Liver (tissue), 9 donors: ENCODE measurements around the gene TBCA. TPM values are rescaled to one million over a fixed set of nuclear protein-coding genes. Genes with fewer than 3 reads are reported as not detected.

Source experiments
- DNase-seq: peaks from one replicate; pipeline ENCODE4 v3.0.0-alpha.2; 2017; ENCODE audit warnings: low spot score
- H3K27ac ChIP-seq, 2 donors: one replicate each; pipeline ENCODE4 v1.7.0; 2013; ENCODE audit warnings: inconsistent platforms in 2 of 2, low read length in 2 of 2, control low read depth in 1 of 2, low read depth in 1 of 2, mild to moderate bottlenecking in 1 of 2
- H3K27me3 ChIP-seq, 4 donors: one replicate each; pipeline versions ENCODE4 v1.6.1 to v1.7.0; 2013; ENCODE audit warnings: low read length in 3 of 4, inconsistent platforms in 1 of 4, mild to moderate bottlenecking in 1 of 4, moderate library complexity in 1 of 4; ENCODE audit not compliant: control insufficient read depth in 4 of 4, insufficient read depth in 4 of 4
- H3K36me3 ChIP-seq, 4 donors: one replicate each; pipeline versions ENCODE4 v1.6.1 to v1.7.0; 2013; ENCODE audit warnings: low read length in 3 of 4, mild to moderate bottlenecking in 3 of 4, low read depth in 1 of 4, moderate library complexity in 1 of 4; ENCODE audit not compliant: control insufficient read depth in 4 of 4, insufficient read depth in 3 of 4
- H3K4me1 ChIP-seq, 4 donors: one replicate each; pipeline versions ENCODE4 v1.6.1 to v1.7.0; 2013; ENCODE audit warnings: low read length in 3 of 4, mild to moderate bottlenecking in 3 of 4, moderate library complexity in 1 of 4; ENCODE audit not compliant: control insufficient read depth in 4 of 4, insufficient read depth in 4 of 4
- H3K4me3 ChIP-seq, 3 donors: one replicate each; pipeline versions ENCODE4 v1.6.1 to v1.7.0; 2013; ENCODE audit warnings: low read length in 3 of 3, control low read depth in 1 of 3, low read depth in 1 of 3, mild to moderate bottlenecking in 1 of 3
- H3K9ac ChIP-seq, 2 donors: one replicate each; pipeline ENCODE4 v1.7.0; 2013; ENCODE audit warnings: low read length in 2 of 2, mild to moderate bottlenecking in 2 of 2, moderate library complexity in 2 of 2, control low read depth in 1 of 2, low read depth in 1 of 2
- H3K9me3 ChIP-seq, 4 donors: one replicate each; pipeline versions ENCODE4 v1.6.1 to v1.7.0; 2013; ENCODE audit warnings: low read length in 3 of 4; ENCODE audit not compliant: control insufficient read depth in 4 of 4
- EGR1 ChIP-seq, 2 donors: IDR thresholded peaks; 2 replicates each; pipeline ENCODE4 v1.6.1; 2016 to 2018; ENCODE audit warnings: antibody characterized with exemption in 2 of 2, low read depth in 2 of 2
- FOXA1 ChIP-seq: IDR thresholded peaks from 2 replicates; pipeline ENCODE4 v1.6.1; 2016; ENCODE audit warnings: antibody characterized with exemption
- FOXA2 ChIP-seq: IDR thresholded peaks from 2 replicates; pipeline ENCODE4 v1.6.1; 2016; ENCODE audit warnings: antibody characterized with exemption
- GABPA ChIP-seq, 2 donors: IDR thresholded peaks in 1 of 2; conservative IDR thresholded peaks in 1 of 2; 2 replicates each; pipeline ENCODE4 v1.6.1; 2016; ENCODE audit warnings: antibody characterized with exemption in 2 of 2, mild to moderate bottlenecking in 1 of 2, moderate library complexity in 1 of 2
- HNF4A ChIP-seq, 2 donors: conservative IDR thresholded peaks; 2 replicates each; pipeline ENCODE4 v1.6.1; 2016; ENCODE audit warnings: antibody characterized with exemption in 2 of 2, mild to moderate bottlenecking in 2 of 2
- HNF4G ChIP-seq: IDR thresholded peaks from 2 replicates; pipeline ENCODE4 v1.6.1; 2016; ENCODE audit warnings: antibody characterized with exemption
- JUND ChIP-seq, 2 donors: IDR thresholded peaks; 2 replicates each; pipeline ENCODE4 v1.6.1; 2016; ENCODE audit warnings: antibody characterized with exemption in 2 of 2
- RAD21 ChIP-seq, 2 donors: IDR thresholded peaks; 2 replicates each; pipeline ENCODE4 v1.6.1; 2016; ENCODE audit warnings: antibody characterized with exemption in 2 of 2, mild to moderate bottlenecking in 2 of 2
- SP1 ChIP-seq: IDR thresholded peaks from 2 replicates; pipeline ENCODE4 v1.6.1; 2018; ENCODE audit warnings: antibody characterized with exemption, mild to moderate bottlenecking
- TAF1 ChIP-seq: conservative IDR thresholded peaks from 2 replicates; pipeline ENCODE4 v1.6.1; 2016; ENCODE audit warnings: antibody characterized with exemption, mild to moderate bottlenecking
- YY1 ChIP-seq: IDR thresholded peaks from 2 replicates; pipeline ENCODE4 v1.6.1; 2016; ENCODE audit warnings: antibody characterized with exemption, mild to moderate bottlenecking
- WGBS: extraction: QIAGEN DNeasy Blood & Tissue Kit; methylation state at CpG from one replicate; pipeline ENCODE4 v1.1.7; 2013; 5-methylcytosine and 5-hydroxymethylcytosine counted together
- polyA plus RNA-seq, 2 donors: library from polyadenylated mRNA; stranded (reverse) in 1 of 2; unstranded in 1 of 2; fragments of 200-250 nt in 1 of 2; fragments of >200 nt in 1 of 2; fragmentation: Nextera tagmentation in 1 of 2; extraction: Ambion mirVana in 1 of 2; gene quantifications; one replicate each; pipeline versions ENCODE4 v1.2.1 to v1.2.3, GENCODE V29; 2013 to 2015
- total RNA-seq, 2 donors: library from RNA; depleted of rRNA; stranded (reverse); fragments of >200 nt; gene quantifications; one replicate each; pipeline ENCODE4 v1.2.3, GENCODE V29; 2014
- TF ChIP-seq, protein P1 (sequence below): IDR thresholded peaks from 2 replicates; pipeline ENCODE4 v1.6.1; 2016; ENCODE audit warnings: antibody characterized with exemption, mild to moderate bottlenecking
- TF ChIP-seq, protein P2 (sequence below): IDR thresholded peaks from 2 replicates; pipeline ENCODE4 v1.6.1; 2016; ENCODE audit warnings: antibody characterized with exemption
- TF ChIP-seq, protein P3 (sequence below): IDR thresholded peaks from 2 replicates; pipeline ENCODE4 v1.6.1; 2016; ENCODE audit warnings: antibody characterized with exemption
- TF ChIP-seq, protein P4 (sequence below): fragments of 150-350 bp; IDR thresholded peaks from 2 replicates; pipeline ENCODE4 v1.5.1; 2017; ENCODE audit warnings: improper control_type of control experiment, low read depth, low read length; ENCODE audit not compliant: missing input control
- TF ChIP-seq, protein P5 (sequence below): IDR thresholded peaks from 2 replicates; pipeline ENCODE4 v1.6.1; 2016; ENCODE audit warnings: antibody characterized with exemption
- donor health status: healthy.
- donor health status: healthy.
- donor health status: healthy.
- donor health status: healthy.
- donor health status: healthy.

The TBCA gene
- total and polyA plus RNA-seq, 4 donors: 62.5 to 338 (median 107) TPM

DNA sequence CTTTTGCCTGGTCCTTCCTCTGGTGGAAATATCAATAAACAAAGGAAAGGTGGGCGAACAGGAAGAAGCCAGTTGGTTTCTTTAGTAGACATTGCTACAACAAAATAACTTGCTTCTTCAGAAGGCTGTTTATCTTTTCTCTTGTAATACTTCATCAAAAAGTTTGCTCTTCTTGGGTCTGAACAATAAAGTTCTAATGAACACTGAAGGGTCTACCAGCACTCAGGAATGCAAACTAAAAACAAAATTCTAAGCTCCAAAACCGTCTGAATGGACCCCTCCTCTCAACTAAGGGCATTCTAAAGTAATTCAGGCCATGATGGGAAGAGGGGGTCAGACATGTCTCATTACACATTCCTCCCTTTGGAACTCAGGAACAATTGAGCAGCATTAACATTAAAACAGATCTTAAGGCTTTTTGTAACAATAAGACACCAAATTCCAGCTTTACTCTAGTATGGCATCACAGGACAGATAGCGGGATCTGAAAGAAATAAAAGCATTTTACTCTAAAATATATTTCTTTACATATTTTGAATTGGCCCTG lies 2.3 kb downstream of the TBCA start:
- Histone ChIP-seq H3K9me3 (no peaks in the 10 kb centered on the region), H3K27ac (no peak overlapping the region), H3K36me3 (peaks cover 0 to 8% (median 1%) of the 10 kb centered on the region in 4 donors), H3K4me3 (no peak overlapping the region), H3K9ac (peak overlapping the region in 1 of 2 donors; percentile 12), H3K4me1 (peaks cover 4 to 26% (median 9%) of the 10 kb centered on the region in 4 donors), H3K27me3 (no peaks in the 10 kb centered on the region)
- TF ChIP-seq TAF1 (no peak), HNF4G (no peak), HNF4A (conservative IDR thresholded peaks at IDR 0.05) (no peak), RAD21 (IDR thresholded peaks at IDR 0.05) (no peak), FOXA1 (no peak), YY1 (no peak), SP1 (no peak), EGR1 (IDR thresholded peaks at IDR 0.05; ENCODE audit: low read depth in 2 of 2) (no peak)
- TF ChIP-seq, protein P1, sequence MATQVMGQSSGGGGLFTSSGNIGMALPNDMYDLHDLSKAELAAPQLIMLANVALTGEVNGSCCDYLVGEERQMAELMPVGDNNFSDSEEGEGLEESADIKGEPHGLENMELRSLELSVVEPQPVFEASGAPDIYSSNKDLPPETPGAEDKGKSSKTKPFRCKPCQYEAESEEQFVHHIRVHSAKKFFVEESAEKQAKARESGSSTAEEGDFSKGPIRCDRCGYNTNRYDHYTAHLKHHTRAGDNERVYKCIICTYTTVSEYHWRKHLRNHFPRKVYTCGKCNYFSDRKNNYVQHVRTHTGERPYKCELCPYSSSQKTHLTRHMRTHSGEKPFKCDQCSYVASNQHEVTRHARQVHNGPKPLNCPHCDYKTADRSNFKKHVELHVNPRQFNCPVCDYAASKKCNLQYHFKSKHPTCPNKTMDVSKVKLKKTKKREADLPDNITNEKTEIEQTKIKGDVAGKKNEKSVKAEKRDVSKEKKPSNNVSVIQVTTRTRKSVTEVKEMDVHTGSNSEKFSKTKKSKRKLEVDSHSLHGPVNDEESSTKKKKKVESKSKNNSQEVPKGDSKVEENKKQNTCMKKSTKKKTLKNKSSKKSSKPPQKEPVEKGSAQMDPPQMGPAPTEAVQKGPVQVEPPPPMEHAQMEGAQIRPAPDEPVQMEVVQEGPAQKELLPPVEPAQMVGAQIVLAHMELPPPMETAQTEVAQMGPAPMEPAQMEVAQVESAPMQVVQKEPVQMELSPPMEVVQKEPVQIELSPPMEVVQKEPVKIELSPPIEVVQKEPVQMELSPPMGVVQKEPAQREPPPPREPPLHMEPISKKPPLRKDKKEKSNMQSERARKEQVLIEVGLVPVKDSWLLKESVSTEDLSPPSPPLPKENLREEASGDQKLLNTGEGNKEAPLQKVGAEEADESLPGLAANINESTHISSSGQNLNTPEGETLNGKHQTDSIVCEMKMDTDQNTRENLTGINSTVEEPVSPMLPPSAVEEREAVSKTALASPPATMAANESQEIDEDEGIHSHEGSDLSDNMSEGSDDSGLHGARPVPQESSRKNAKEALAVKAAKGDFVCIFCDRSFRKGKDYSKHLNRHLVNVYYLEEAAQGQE: no peak
- TF ChIP-seq, protein P2, sequence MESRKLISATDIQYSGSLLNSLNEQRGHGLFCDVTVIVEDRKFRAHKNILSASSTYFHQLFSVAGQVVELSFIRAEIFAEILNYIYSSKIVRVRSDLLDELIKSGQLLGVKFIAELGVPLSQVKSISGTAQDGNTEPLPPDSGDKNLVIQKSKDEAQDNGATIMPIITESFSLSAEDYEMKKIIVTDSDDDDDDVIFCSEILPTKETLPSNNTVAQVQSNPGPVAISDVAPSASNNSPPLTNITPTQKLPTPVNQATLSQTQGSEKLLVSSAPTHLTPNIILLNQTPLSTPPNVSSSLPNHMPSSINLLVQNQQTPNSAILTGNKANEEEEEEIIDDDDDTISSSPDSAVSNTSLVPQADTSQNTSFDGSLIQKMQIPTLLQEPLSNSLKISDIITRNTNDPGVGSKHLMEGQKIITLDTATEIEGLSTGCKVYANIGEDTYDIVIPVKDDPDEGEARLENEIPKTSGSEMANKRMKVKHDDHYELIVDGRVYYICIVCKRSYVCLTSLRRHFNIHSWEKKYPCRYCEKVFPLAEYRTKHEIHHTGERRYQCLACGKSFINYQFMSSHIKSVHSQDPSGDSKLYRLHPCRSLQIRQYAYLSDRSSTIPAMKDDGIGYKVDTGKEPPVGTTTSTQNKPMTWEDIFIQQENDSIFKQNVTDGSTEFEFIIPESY: no peak
- TF ChIP-seq, protein P3, sequence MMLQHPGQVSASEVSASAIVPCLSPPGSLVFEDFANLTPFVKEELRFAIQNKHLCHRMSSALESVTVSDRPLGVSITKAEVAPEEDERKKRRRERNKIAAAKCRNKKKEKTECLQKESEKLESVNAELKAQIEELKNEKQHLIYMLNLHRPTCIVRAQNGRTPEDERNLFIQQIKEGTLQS: no peak
- TF ChIP-seq, protein P4, sequence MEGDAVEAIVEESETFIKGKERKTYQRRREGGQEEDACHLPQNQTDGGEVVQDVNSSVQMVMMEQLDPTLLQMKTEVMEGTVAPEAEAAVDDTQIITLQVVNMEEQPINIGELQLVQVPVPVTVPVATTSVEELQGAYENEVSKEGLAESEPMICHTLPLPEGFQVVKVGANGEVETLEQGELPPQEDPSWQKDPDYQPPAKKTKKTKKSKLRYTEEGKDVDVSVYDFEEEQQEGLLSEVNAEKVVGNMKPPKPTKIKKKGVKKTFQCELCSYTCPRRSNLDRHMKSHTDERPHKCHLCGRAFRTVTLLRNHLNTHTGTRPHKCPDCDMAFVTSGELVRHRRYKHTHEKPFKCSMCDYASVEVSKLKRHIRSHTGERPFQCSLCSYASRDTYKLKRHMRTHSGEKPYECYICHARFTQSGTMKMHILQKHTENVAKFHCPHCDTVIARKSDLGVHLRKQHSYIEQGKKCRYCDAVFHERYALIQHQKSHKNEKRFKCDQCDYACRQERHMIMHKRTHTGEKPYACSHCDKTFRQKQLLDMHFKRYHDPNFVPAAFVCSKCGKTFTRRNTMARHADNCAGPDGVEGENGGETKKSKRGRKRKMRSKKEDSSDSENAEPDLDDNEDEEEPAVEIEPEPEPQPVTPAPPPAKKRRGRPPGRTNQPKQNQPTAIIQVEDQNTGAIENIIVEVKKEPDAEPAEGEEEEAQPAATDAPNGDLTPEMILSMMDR: no peak
- TF ChIP-seq, protein P5, sequence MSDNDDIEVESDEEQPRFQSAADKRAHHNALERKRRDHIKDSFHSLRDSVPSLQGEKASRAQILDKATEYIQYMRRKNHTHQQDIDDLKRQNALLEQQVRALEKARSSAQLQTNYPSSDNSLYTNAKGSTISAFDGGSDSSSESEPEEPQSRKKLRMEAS: no peak
- 83% methylated on average over 3 of the region's 3 CpGs for WGBS
- DNase-seq: no peak

DNA sequence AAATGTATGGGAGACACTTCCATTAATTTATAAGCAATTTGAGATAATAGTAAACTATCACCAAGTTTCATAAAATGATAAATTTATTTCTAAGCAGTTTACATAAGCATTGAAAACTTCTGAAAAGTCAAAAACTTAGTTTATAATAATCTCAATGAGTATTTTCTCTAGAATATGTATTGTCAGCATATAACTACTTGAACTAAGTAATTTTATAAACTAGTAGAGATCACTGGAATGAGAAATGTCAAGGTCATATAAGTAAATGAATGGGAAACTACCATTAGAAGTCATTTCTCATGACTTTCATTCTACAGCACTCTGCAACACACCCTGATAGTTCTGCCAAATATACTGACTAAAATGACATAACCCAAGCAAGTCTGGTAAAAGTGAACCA lies 3.4 kb downstream of the TBCA start:
- no peak overlapping the region for H3K4me3 ChIP-seq
- H3K4me1 ChIP-seq: peaks cover 4 to 26% (median 9%) of the 10 kb centered on the region in 4 donors
- no peaks in the 10 kb centered on the region for H3K9me3 ChIP-seq
- peaks cover 0 to 10% (median 4%) of the 10 kb centered on the region in 4 donors for H3K36me3 ChIP-seq
- no peaks in the 10 kb centered on the region for H3K27me3 ChIP-seq
- H3K27ac ChIP-seq: no peak overlapping the region
- no peak for DNase-seq
- H3K9ac ChIP-seq: no peak overlapping the region
- TF ChIP-seq RAD21 (IDR thresholded peaks at IDR 0.05) (no peak), HNF4A (conservative IDR thresholded peaks at IDR 0.05) (no peak), FOXA2 (no peak), YY1 (no peak), JUND (IDR thresholded peaks at IDR 0.05) (no peak), TAF1 (no peak), HNF4G (no peak), GABPA (IDR thresholded peaks at IDR 0.05 in 1 of 2, conservative IDR thresholded peaks at IDR 0.05 in 1 of 2) (no peak)
- TF ChIP-seq, protein P5: no peak
- TF ChIP-seq, protein P2: no peak
- TF ChIP-seq, protein P1: no peak
- TF ChIP-seq, protein P3: no peak
